WTC11 (cell line): ENCODE data around the gene LRRC74A. TPM values are rescaled to one million over a fixed set of nuclear protein-coding genes. Genes with fewer than 3 reads are reported as not detected.

Experiments used
- ATAC-seq: fragments of 200-7000 bp; cut with Tn5 transposase; 2 replicates; pipeline ENCODE4 v1.10.0; 2021; ENCODE audit warnings: mild to moderate bottlenecking, moderate library complexity
- CTCF ChIA-PET: fragments of 300-600 bp; sonication (Branson Sonifier 250); formaldehyde crosslinking; loops from one replicate; lab custom pipeline; 2021; ENCODE audit warnings: antibody characterized with exemption; lab: Charles Lee
- POLR2A ChIA-PET: fragments of 350-600 bp; sonication (Branson Sonifier 250); formaldehyde crosslinking; loops from one replicate; lab custom pipeline; 2021; ENCODE audit warnings: antibody characterized with exemption; lab: Charles Lee
- DNase-seq: peaks from one replicate; pipeline ENCODE4 v3.0.0; 2021; ENCODE audit warnings: low spot score
- H3K27ac Mint-ChIP-seq: 2 replicates; pipeline ENCODE4 v1.8.0; 2021; ENCODE audit warnings: mixed read lengths
- H3K27me3 Mint-ChIP-seq: 2 replicates; pipeline ENCODE4 v1.8.0; 2021; ENCODE audit warnings: low read depth, mild to moderate bottlenecking, moderate library complexity, mixed read lengths
- H3K36me3 Mint-ChIP-seq: 2 replicates; pipeline ENCODE4 v1.8.0; 2021; ENCODE audit warnings: mixed read lengths
- H3K4me1 Mint-ChIP-seq: 2 replicates; pipeline ENCODE4 v1.8.0; 2022; ENCODE audit warnings: mixed read lengths
- H3K4me3 Mint-ChIP-seq: 2 replicates; pipeline ENCODE4 v1.8.0; 2021; ENCODE audit warnings: mild to moderate bottlenecking, moderate library complexity, mixed read lengths
- H3K9me3 Mint-ChIP-seq: 2 replicates; pipeline ENCODE4 v1.8.0; 2021; ENCODE audit warnings: mixed read lengths
- ARID4B ChIP-seq: sonication (generic); formaldehyde crosslinking; IDR thresholded peaks from 2 replicates; pipeline ENCODE4 v1.8.0; 2023; ENCODE audit warnings: missing genetic modification reagents, mild to moderate bottlenecking, borderline replicate concordance
- ATF6 ChIP-seq: sonication (generic); formaldehyde crosslinking; IDR thresholded peaks from 2 replicates; pipeline ENCODE4 v1.8.1; 2023; ENCODE audit warnings: mild to moderate bottlenecking, missing genetic modification reagents
- ELF4 ChIP-seq: sonication (generic); formaldehyde crosslinking; IDR thresholded peaks from 2 replicates; pipeline ENCODE4 v1.8.1; 2022; ENCODE audit warnings: low read depth, mild to moderate bottlenecking, moderate library complexity, missing genetic modification reagents
- EMX1 ChIP-seq: fragments of 250-450 bp; sonication (Bioruptor Pico); IDR thresholded peaks from 2 replicates; pipeline ENCODE4 v1.8.0; 2021; ENCODE audit warnings: mild to moderate bottlenecking
- FOXK1 ChIP-seq: sonication (generic); formaldehyde crosslinking; IDR thresholded peaks from 2 replicates; pipeline ENCODE4 v1.8.0; 2022; ENCODE audit warnings: mild to moderate bottlenecking, moderate library complexity, missing genetic modification reagents
- JAZF1 ChIP-seq: fragments of 250-450 bp; sonication (Bioruptor Pico); IDR thresholded peaks from 2 replicates; pipeline ENCODE4 v1.9.0; 2021; ENCODE audit warnings: moderate library complexity, mild to moderate bottlenecking, inconsistent platforms
- NFYB ChIP-seq: sonication (generic); formaldehyde crosslinking; conservative IDR thresholded peaks from 2 replicates; pipeline ENCODE4 v1.8.0; 2022; ENCODE audit warnings: low read depth, missing genetic modification reagents
- OVOL2 ChIP-seq: fragments of 250-450 bp; sonication (Bioruptor Pico); IDR thresholded peaks from 2 replicates; pipeline ENCODE4 v1.9.0; 2021; ENCODE audit warnings: mild to moderate bottlenecking, borderline replicate concordance
- PRRX2 ChIP-seq: fragments of 250-450 bp; sonication (Bioruptor Pico); IDR thresholded peaks from 2 replicates; pipeline ENCODE4 v1.8.0; 2021; ENCODE audit warnings: mild to moderate bottlenecking
- SMAD4 ChIP-seq: sonication (generic); formaldehyde crosslinking; IDR thresholded peaks from 2 replicates; pipeline ENCODE4 v1.8.0; 2022; ENCODE audit warnings: mild to moderate bottlenecking, missing genetic modification reagents
- ZBTB21 ChIP-seq: sonication (generic); formaldehyde crosslinking; IDR thresholded peaks from 2 replicates; pipeline ENCODE4 v1.8.1; 2023; ENCODE audit warnings: mild to moderate bottlenecking, missing genetic modification reagents, borderline replicate concordance
- ZMAT4 ChIP-seq: fragments of 250-450 bp; sonication (Bioruptor Pico); IDR thresholded peaks from 2 replicates; pipeline ENCODE4 v1.9.0; 2021; ENCODE audit warnings: mild to moderate bottlenecking
- ZNF263 ChIP-seq: sonication (generic); formaldehyde crosslinking; IDR thresholded peaks from 2 replicates; pipeline ENCODE4 v1.8.1; 2022; ENCODE audit warnings: low read depth, mild to moderate bottlenecking, moderate library complexity, missing genetic modification reagents
- ZNF416 ChIP-seq: fragments of 250-450 bp; sonication (Bioruptor Pico); IDR thresholded peaks from 2 replicates; pipeline ENCODE4 v1.9.0; 2021; ENCODE audit warnings: mild to moderate bottlenecking, inconsistent platforms
- ZNF423 ChIP-seq: fragments of 250-450 bp; sonication (Bioruptor Pico); IDR thresholded peaks from 2 replicates; pipeline ENCODE4 v2.1.2; 2022; ENCODE audit warnings: mild to moderate bottlenecking, moderate library complexity
- total RNA-seq: library from RNA; stranded (reverse); gene quantifications from 3 replicates; pipeline ENCODE4 v1.2.3, GENCODE V29; 2021
- TF ChIP-seq, protein P1 (sequence below): fragments of 250-450 bp; sonication (Bioruptor Pico); IDR thresholded peaks from 2 replicates; pipeline ENCODE4 v2.1.2; 2022; ENCODE audit warnings: mild to moderate bottlenecking, moderate library complexity

The LRRC74A gene
- total RNA-seq, 1 experiment from 2014 or later, result not detected

DNA sequence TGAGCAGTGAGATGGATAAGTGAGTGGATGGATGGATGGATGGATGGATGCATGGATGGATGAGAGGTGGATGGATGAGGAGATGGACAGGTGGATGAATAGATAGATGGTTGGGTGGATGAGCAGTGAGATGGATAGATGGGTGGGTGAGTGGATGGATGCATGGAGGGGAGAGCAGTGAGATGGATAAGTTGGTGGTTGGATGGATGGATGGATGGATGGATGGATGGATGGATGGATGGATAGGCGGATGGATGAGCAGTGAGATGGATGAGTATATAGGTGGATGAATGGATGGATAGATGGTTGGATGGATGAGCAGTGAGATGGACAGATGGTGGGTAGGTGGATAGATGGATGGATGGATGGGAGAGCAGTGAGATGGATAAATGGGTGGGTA is 30.6 kb downstream of the LRRC74A start:
- no peak for ATAC-seq
- no peaks in the 10 kb centered on the region for H3K9me3 Mint-ChIP-seq
- ChIA-PET CTCF (interaction anchor here (1.5 kb wide), 1 partner anchor 214 kb away, joined by 7 read pairs; no protein-coding TSS in a partner anchor), POLR2A (no interaction called here)
- no peaks in the 10 kb centered on the region for H3K36me3 Mint-ChIP-seq
- H3K4me3 Mint-ChIP-seq, result no peak overlapping the region
- H3K4me1 Mint-ChIP-seq, result peaks cover 6% of the 10 kb centered on the region
- TF ChIP-seq, protein P1, sequence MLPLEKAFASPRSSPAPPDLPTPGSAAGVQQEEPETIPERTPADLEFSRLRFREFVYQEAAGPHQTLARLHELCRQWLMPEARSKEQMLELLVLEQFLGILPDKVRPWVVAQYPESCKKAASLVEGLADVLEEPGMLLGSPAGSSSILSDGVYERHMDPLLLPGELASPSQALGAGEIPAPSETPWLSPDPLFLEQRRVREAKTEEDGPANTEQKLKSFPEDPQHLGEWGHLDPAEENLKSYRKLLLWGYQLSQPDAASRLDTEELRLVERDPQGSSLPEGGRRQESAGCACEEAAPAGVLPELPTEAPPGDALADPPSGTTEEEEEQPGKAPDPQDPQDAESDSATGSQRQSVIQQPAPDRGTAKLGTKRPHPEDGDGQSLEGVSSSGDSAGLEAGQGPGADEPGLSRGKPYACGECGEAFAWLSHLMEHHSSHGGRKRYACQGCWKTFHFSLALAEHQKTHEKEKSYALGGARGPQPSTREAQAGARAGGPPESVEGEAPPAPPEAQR (CRISPR knock-in tag), result no peak
- no peak for TF ChIP-seq ELF4 (CRISPR knock-in tag)
- no peak for TF ChIP-seq ZMAT4
- TF ChIP-seq ZNF416 (CRISPR knock-in tag), result no peak
- TF ChIP-seq FOXK1 (CRISPR knock-in tag), result no peak
- TF ChIP-seq ATF6, result no peak
- no peak for TF ChIP-seq EMX1 (CRISPR knock-in tag)
- no peak for TF ChIP-seq ZNF263 (CRISPR knock-in tag)
- no peak for TF ChIP-seq SMAD4 (CRISPR knock-in tag)
- TF ChIP-seq OVOL2 (CRISPR knock-in tag), result no peak
- TF ChIP-seq ZBTB21 (CRISPR knock-in tag), result no peak
- no peak for TF ChIP-seq ARID4B (CRISPR knock-in tag)
- TF ChIP-seq, all 79 proteins: peak for 0
- H3K27ac Mint-ChIP-seq, result no peak overlapping the region
- H3K27me3 Mint-ChIP-seq, result no peaks in the 10 kb centered on the region; the same call in 1 of the 2 replicates
- no peak for DNase-seq

GRCh38 chr14:76861574-76862255 is 35.5 kb downstream of the LRRC74A start:
- Mint-ChIP-seq H3K4me1 (peaks cover 34% of the 10 kb centered on the region), H3K27ac (no peak overlapping the region), H3K36me3 (no peaks in the 10 kb centered on the region), H3K4me3 (no peak overlapping the region), H3K27me3 (no peaks in the 10 kb centered on the region; the same call in none of the 2 replicates)
- CTCF ChIA-PET, result interaction anchor here (1.0 to 1.2 kb wide), 2 partner anchors 9 to 209 kb away, joined by 3 to 4 read pairs; no protein-coding TSS in a partner anchor
- DNase-seq, result no peak
- TF ChIP-seq ZNF423 (CRISPR knock-in tag) (peak; percentile 10; the same call in 1 of the 2 replicates), JAZF1 (CRISPR knock-in tag) (no peak), PRRX2 (no peak), NFYB (CRISPR knock-in tag) (no peak), ELF4 (CRISPR knock-in tag) (no peak)
- TF ChIP-seq, all 79 proteins: peak for 1
- H3K9me3 Mint-ChIP-seq, result no peaks in the 10 kb centered on the region
- peak; percentile 38; the same call in 1 of the 2 replicates for ATAC-seq
- POLR2A ChIA-PET, result interaction anchor here (0.6 kb wide), 1 partner anchor 451 kb away, joined by 3 read pairs; no protein-coding TSS in a partner anchor
